CD1c-positive myeloid dendritic cell (primary cell): ENCODE data around the gene VSTM2A.

ENCODE experiments used
- DNase-seq: peaks from one replicate; pipeline ENCODE4 v3.0.0-alpha.2; 2016; ENCODE audit errors: extremely low spot score

The VSTM2A gene

DNA sequence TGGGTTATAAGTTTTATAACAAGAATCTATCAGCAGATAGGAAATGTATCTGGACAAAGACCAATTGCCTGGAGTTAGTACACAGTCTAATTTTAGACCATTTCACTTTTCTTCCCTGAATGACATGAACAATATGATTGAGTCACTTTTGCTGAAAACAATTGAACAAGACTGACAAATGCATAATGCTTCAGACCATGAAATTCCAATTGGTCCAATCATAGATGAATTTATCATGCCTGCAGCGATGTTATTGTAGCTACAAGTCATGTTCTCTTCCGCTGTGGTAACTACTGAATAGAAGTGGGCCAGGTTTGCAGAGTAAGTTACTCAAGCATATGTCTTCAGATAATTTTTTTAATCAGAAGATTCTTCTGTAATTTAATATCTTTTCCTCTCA, 73.4 kb downstream of the VSTM2A start:
- DNase-seq, result no peak
